Ascending aorta (tissue), 2 donors: ENCODE data around the gene PGPEP1. TPM values are rescaled to one million over a fixed set of nuclear protein-coding genes. Genes with fewer than 3 reads are reported as not detected.

Source experiments
- DNase-seq, 2 donors: peaks; one replicate each; pipeline ENCODE4 v3.0.0-alpha.2; 2019; ENCODE audit warnings: low spot score in 2 of 2
- H3K27ac ChIP-seq, 2 donors: fragments of 200-600 bp; sonication (generic); one replicate each; pipeline ENCODE4 v1.5.1; 2016 to 2017; ENCODE audit warnings: mild to moderate bottlenecking in 1 of 2
- H3K27me3 ChIP-seq: fragments of 200-600 bp; sonication (generic); one replicate; pipeline ENCODE4 v1.5.1; 2017
- H3K36me3 ChIP-seq, 2 donors: fragments of 200-600 bp; sonication (generic); one replicate each; pipeline ENCODE4 v1.5.1; 2016
- H3K4me1 ChIP-seq, 2 donors: fragments of 200-600 bp; sonication (generic); one replicate each; pipeline ENCODE4 v1.5.1; 2016 to 2017; ENCODE audit warnings: mild to moderate bottlenecking in 1 of 2
- H3K4me3 ChIP-seq, 2 donors: fragments of 200-600 bp; sonication (generic); one replicate each; pipeline ENCODE4 v1.5.1; 2016 to 2017; ENCODE audit warnings: mild to moderate bottlenecking in 1 of 2
- H3K9me3 ChIP-seq, 2 donors: fragments of 200-600 bp; sonication (generic); one replicate each; pipeline ENCODE4 v1.5.1; 2016
- CTCF ChIP-seq, 3 experiments: fragments of 200-600 bp in 2 of 3; fragments of 450-650 bp in 1 of 3; sonication (generic) in 2 of 3; IDR thresholded peaks; one replicate each; pipeline ENCODE4 v1.5.1; 2016 to 2019; ENCODE audit warnings: antibody characterized with exemption in 3 of 3, mild to moderate bottlenecking in 1 of 3, moderate library complexity in 1 of 3
- intact Hi-C: fragments of 100-400 bp; cut with DNase I; formaldehyde crosslinking; loops from one replicate; pipeline ENCODE4 v1.15.1; 2023
- total RNA-seq: library from RNA; depleted of rRNA; stranded (reverse); fragments of >200 nt; gene quantifications from one replicate; pipeline ENCODE4 v1.1.0, GENCODE V29; 2016

Gene PGPEP1
- total RNA-seq, 1 donor from 2014 or later: 14.8 TPM

- Histone ChIP-seq H3K9me3 (no peaks in the 10 kb centered on the region), H3K4me1 (peaks cover 21 to 49% of the 10 kb centered on the region in 2 donors), H3K27me3 (no peaks in the 10 kb centered on the region), H3K4me3 (no peak overlapping the region), H3K27ac (peak overlapping the region; percentile 98 to 100), H3K36me3 (peaks cover 12 to 18% of the 10 kb centered on the region in 2 donors)
- intact Hi-C loops: no loop called here
- TF ChIP-seq CTCF (IDR thresholded peaks at IDR 0.05): no peak
- DNase-seq: no peak
Measured at GRCh38 chr19:18308948-18309325, 31.5 kb upstream of the PGPEP1 start.

- Histone ChIP-seq H3K36me3 (peaks cover 12 to 18% of the 10 kb centered on the region in 2 donors), H3K4me3 (no peak overlapping the region), H3K27ac (peak overlapping the region in 1 of 2 donors; percentile 98), H3K9me3 (no peaks in the 10 kb centered on the region), H3K4me1 (peaks cover 18 to 50% of the 10 kb centered on the region in 2 donors), H3K27me3 (no peaks in the 10 kb centered on the region)
- intact Hi-C loops: no loop called here
- no peak for TF ChIP-seq CTCF (IDR thresholded peaks at IDR 0.05)
- no peak for DNase-seq
Measured at GRCh38 chr19:18309525-18310064, 30.8 kb upstream of the PGPEP1 start.

- Histone ChIP-seq H3K27ac (no peak overlapping the region), H3K4me1 (peaks cover 17 to 48% of the 10 kb centered on the region in 2 donors), H3K9me3 (no peaks in the 10 kb centered on the region), H3K27me3 (no peaks in the 10 kb centered on the region), H3K4me3 (no peak overlapping the region), H3K36me3 (peaks cover 12 to 18% of the 10 kb centered on the region in 2 donors)
- no peak for TF ChIP-seq CTCF (IDR thresholded peaks at IDR 0.05)
- no peak for DNase-seq
- intact Hi-C loops: no loop called here
Measured at GRCh38 chr19:18310118-18310909, 30.1 kb upstream of the PGPEP1 start.

GRCh38 chr19:18310966-18311365, 29.4 kb upstream of the PGPEP1 start:
- Histone ChIP-seq H3K36me3 (peaks cover 12 to 18% of the 10 kb centered on the region in 2 donors), H3K9me3 (no peaks in the 10 kb centered on the region), H3K4me3 (no peak overlapping the region), H3K27me3 (no peaks in the 10 kb centered on the region), H3K27ac (peak overlapping the region in 1 of 2 donors; percentile 29), H3K4me1 (peaks cover 10 to 41% of the 10 kb centered on the region in 2 donors)
- intact Hi-C loops: no loop called here
- TF ChIP-seq CTCF (IDR thresholded peaks at IDR 0.05): no peak
- DNase-seq: no peak

GRCh38 chr19:18311502-18312091, 28.8 kb upstream of the PGPEP1 start:
- Histone ChIP-seq H3K4me3 (no peak overlapping the region), H3K27ac (peak overlapping the region in 1 of 2 donors; percentile 29), H3K27me3 (no peaks in the 10 kb centered on the region), H3K36me3 (peaks cover 12 to 18% of the 10 kb centered on the region in 2 donors), H3K9me3 (no peaks in the 10 kb centered on the region), H3K4me1 (peaks cover 6 to 36% of the 10 kb centered on the region in 2 donors)
- intact Hi-C loops: no loop called here
- DNase-seq: no peak
- no peak for TF ChIP-seq CTCF (IDR thresholded peaks at IDR 0.05)
